ENCODE data around the gene EEF1A1.
"Not testable (repeated sequence)": the region's sequence is repeated elsewhere in the genome, so short reads cannot be mapped to it uniquely, and the experiment has no call there.

EEF1A1 gene

GRCh38 chr6:73520688-73521350, at the start of gene EEF1A1:
EEF1A1 (minus strand) TSS chr6:73521032; CDS start chr6:73520026, 1,006 bp downstream.
- peak; percentile 100 for DNase-seq

GRCh38 chr6:73569121-73569520, 48.3 kb upstream of the EEF1A1 start:
- DNase-seq, result no peak

GRCh38 chr6:73566954-73567591, 46.2 kb upstream of the EEF1A1 start:
- DNase-seq, result peak in 1 of 2 donors; percentile 36

- not testable (repeated sequence) for DNase-seq
Measured at GRCh38 chr6:73566486-73566871, 45.6 kb upstream of the EEF1A1 start.

- DNase-seq, result no peak
Measured at GRCh38 chr6:73565767-73566485, 45.1 kb upstream of the EEF1A1 start.

GRCh38 chr6:73564578-73565345, 43.9 kb upstream of the EEF1A1 start:
- DNase-seq, result no peak

GRCh38 chr6:73562558-73562957, 41.7 kb upstream of the EEF1A1 start:
- no peak for DNase-seq

- DNase-seq, result no peak
Measured at GRCh38 chr6:73560853-73561407, 40.1 kb upstream of the EEF1A1 start.

GRCh38 chr6:73560182-73560732, 39.4 kb upstream of the EEF1A1 start:
- DNase-seq, result no peak

- DNase-seq, result not testable (repeated sequence)
Measured at GRCh38 chr6:73559399-73559794, 38.6 kb upstream of the EEF1A1 start.

- no peak for DNase-seq
Measured at GRCh38 chr6:73558624-73559398, 38.0 kb upstream of the EEF1A1 start.

GRCh38 chr6:73556836-73557235, 36.0 kb upstream of the EEF1A1 start:
- DNase-seq, result no peak

GRCh38 chr6:73555380-73555949, 34.6 kb upstream of the EEF1A1 start:
- DNase-seq, result not testable (repeated sequence)

GRCh38 chr6:73551115-73551514, 30.3 kb upstream of the EEF1A1 start:
- DNase-seq, result not testable (repeated sequence)

GRCh38 chr6:73548458-73549446, 27.9 kb upstream of the EEF1A1 start:
- DNase-seq, result no peak

- no peak for DNase-seq
Measured at GRCh38 chr6:73547036-73547435, 26.2 kb upstream of the EEF1A1 start.

GRCh38 chr6:73542891-73543290, 22.1 kb upstream of the EEF1A1 start:
- no peak for DNase-seq

GRCh38 chr6:73542481-73542880, 21.6 kb upstream of the EEF1A1 start:
- not testable (repeated sequence) for DNase-seq

GRCh38 chr6:73538116-73538779, 17.4 kb upstream of the EEF1A1 start:
- no peak for DNase-seq

Data from CD4-positive, alpha-beta T cell treated with Interferon alpha-2 for 1 hour (primary cell).